Breast epithelium (tissue), 4 donors: ENCODE data around the gene ASAP3. TPM values are rescaled to one million over a fixed set of nuclear protein-coding genes. Genes with fewer than 3 reads are reported as not detected.

Experiments
- DNase-seq, 2 donors: peaks; one replicate each; pipeline ENCODE4 v3.0.0-alpha.2; 2019; ENCODE audit warnings: low spot score in 2 of 2
- H3K27ac ChIP-seq, 2 donors: fragments of 200-600 bp; sonication (generic) in 1 of 2; one replicate each; pipeline ENCODE4 v1.5.1; 2016 to 2019; ENCODE audit warnings: mild to moderate bottlenecking in 1 of 2
- H3K27me3 ChIP-seq, 2 donors: fragments of 200-600 bp; sonication (generic) in 1 of 2; one replicate each; pipeline versions ENCODE4 v1.5.1 to v1.6.0; 2017 to 2019; ENCODE audit warnings: control low read depth in 1 of 2, mild to moderate bottlenecking in 1 of 2
- H3K36me3 ChIP-seq: fragments of 200-600 bp; one replicate; pipeline ENCODE4 v1.5.1; 2019
- H3K4me1 ChIP-seq, 2 donors: fragments of 200-600 bp; sonication (generic); one replicate each; pipeline ENCODE4 v1.5.1; 2016 to 2019; ENCODE audit warnings: control low read depth in 1 of 2
- H3K4me3 ChIP-seq, 3 donors: fragments of 200-600 bp; sonication (generic); 1 replicate in 2 of 3; 2 replicates in 1 of 3; pipeline ENCODE4 v1.5.1; 2016 to 2019; ENCODE audit warnings: mild to moderate bottlenecking in 3 of 3, moderate library complexity in 2 of 3
- H3K9me3 ChIP-seq, 2 donors: fragments of 200-600 bp; sonication (generic) in 1 of 2; one replicate each; pipeline ENCODE4 v1.5.1; 2016 to 2019; ENCODE audit warnings: control low read depth in 1 of 2
- CTCF ChIP-seq, 3 donors: fragments of 450-650 bp; IDR thresholded peaks; one replicate each; pipeline ENCODE4 v1.5.1; 2016 to 2017; ENCODE audit warnings: antibody characterized with exemption in 3 of 3, mild to moderate bottlenecking in 3 of 3, moderate library complexity in 3 of 3
- POLR2A ChIP-seq: fragments of 450-650 bp; IDR thresholded peaks from one replicate; pipeline ENCODE4 v1.6.1; 2016; ENCODE audit warnings: antibody characterized with exemption, mild to moderate bottlenecking, moderate library complexity
- POLR2AphosphoS5 ChIP-seq, 3 donors: sonication (generic); formaldehyde crosslinking; IDR thresholded peaks; one replicate each; pipeline ENCODE4 v1.6.1; 2017; ENCODE audit warnings: antibody characterized with exemption in 3 of 3
- intact Hi-C: fragments of 100-400 bp; cut with DNase I; formaldehyde crosslinking; loops from one replicate; pipeline ENCODE4 v1.15.1; 2023; ENCODE audit warnings: low total_unique reads
- total RNA-seq, 3 donors: library from RNA; depleted of rRNA; stranded (reverse); fragments of >200 nt; gene quantifications; one replicate each; pipeline ENCODE4 v1.1.0, GENCODE V29; 2016

The ASAP3 gene
- total RNA-seq, 3 donors from 2014 or later: 47.7 to 61.6 (median 54.9) TPM

GRCh38 chr1:23427550-23427949 is 56.4 kb downstream of the ASAP3 start:
- no peaks in the 10 kb centered on the region for H3K27me3 ChIP-seq
- H3K36me3 ChIP-seq: no peaks in the 10 kb centered on the region
- intact Hi-C loops: no loop called here
- no peak overlapping the region for H3K27ac ChIP-seq
- peaks cover 6 to 10% of the 10 kb centered on the region in 2 donors for H3K4me1 ChIP-seq
- TF ChIP-seq POLR2AphosphoS5 (IDR thresholded peaks at IDR 0.05): no peak
- TF ChIP-seq POLR2A: no peak
- no peak for TF ChIP-seq CTCF (IDR thresholded peaks at IDR 0.05)
- no peaks in the 10 kb centered on the region for H3K9me3 ChIP-seq
- no peak overlapping the region for H3K4me3 ChIP-seq
- no peak for DNase-seq

GRCh38 chr1:23426828-23427227 is 57.2 kb downstream of the ASAP3 start:
- no peaks in the 10 kb centered on the region for H3K27me3 ChIP-seq
- no peak overlapping the region for H3K27ac ChIP-seq
- TF ChIP-seq CTCF (IDR thresholded peaks at IDR 0.05) (no peak), POLR2AphosphoS5 (IDR thresholded peaks at IDR 0.05) (no peak), POLR2A (no peak)
- no peaks in the 10 kb centered on the region for H3K9me3 ChIP-seq
- DNase-seq: no peak
- peaks cover 7 to 10% of the 10 kb centered on the region in 2 donors for H3K4me1 ChIP-seq
- intact Hi-C loops: no loop called here
- H3K4me3 ChIP-seq: no peak overlapping the region
- no peaks in the 10 kb centered on the region for H3K36me3 ChIP-seq

- no peak for DNase-seq
- Histone ChIP-seq H3K4me1 (peaks cover 7 to 10% of the 10 kb centered on the region in 2 donors), H3K27ac (peak overlapping the region; percentile 69 to 74), H3K9me3 (no peaks in the 10 kb centered on the region), H3K4me3 (peak overlapping the region; percentile 48 to 75 (median 68)), H3K36me3 (no peaks in the 10 kb centered on the region), H3K27me3 (no peaks in the 10 kb centered on the region)
- intact Hi-C loops: no loop called here
- TF ChIP-seq POLR2A: no peak
- no peak for TF ChIP-seq POLR2AphosphoS5 (IDR thresholded peaks at IDR 0.05)
- no peak for TF ChIP-seq CTCF (IDR thresholded peaks at IDR 0.05)
These were observed 58.8 kb downstream of the ASAP3 start for GRCh38 chr1:23425193-23425494.

- Histone ChIP-seq H3K27me3 (no peaks in the 10 kb centered on the region), H3K4me3 (peak within 1 kb of the TSS; percentile 48 to 75 (median 68)), H3K4me1 (peaks cover 7 to 10% of the 10 kb centered on the region in 2 donors), H3K9me3 (no peaks in the 10 kb centered on the region), H3K27ac (peak within 1 kb of the TSS; percentile 69 to 74), H3K36me3 (no peaks in the 10 kb centered on the region)
- intact Hi-C loops: no loop called here
- no peak for DNase-seq
- TF ChIP-seq CTCF (IDR thresholded peaks at IDR 0.05) (no peak), POLR2A (no peak), POLR2AphosphoS5 (IDR thresholded peaks at IDR 0.05) (no peak)
These were observed 59.4 kb downstream of the ASAP3 start, which contains the start of gene TCEA3 for GRCh38 chr1:23424293-23425192. Gene TCEA3, minus strand, starts transcription at chr1:23424748. Its CDS starts 115 bp downstream, at chr1:23424633.
